NCI-H2196 (cell line): ENCODE results near the gene RAP1GAP.

Experiments used
- DNase-seq: peaks from one replicate; lab custom pipeline; 2025; ENCODE audit not compliant: unreplicated experiment; lab: John Stamatoyannopoulos, UW

RAP1GAP gene

GRCh38 chr1:21614419-21615115 lies 54.6 kb downstream of the RAP1GAP start:
- no peak for DNase-seq

GRCh38 chr1:21613072-21613867 lies 55.9 kb downstream of the RAP1GAP start:
- no peak for DNase-seq

- DNase-seq, result no peak
Observed at GRCh38 chr1:21612057-21612456, 57.1 kb downstream of the RAP1GAP start.

GRCh38 chr1:21610989-21611785 lies 58.0 kb downstream of the RAP1GAP start:
- no peak for DNase-seq

GRCh38 chr1:21610027-21610426 lies 59.1 kb downstream of the RAP1GAP start:
- DNase-seq, result no peak

- DNase-seq, result no peak
Observed at GRCh38 chr1:21608798-21609197, 60.4 kb downstream of the RAP1GAP start.

GRCh38 chr1:21607549-21608529 lies 61.3 kb downstream of the RAP1GAP start:
- DNase-seq, result peak; percentile 41

- no peak for DNase-seq
Observed at GRCh38 chr1:21605964-21606705, 63.0 kb downstream of the RAP1GAP start.

- DNase-seq, result no peak
Observed at GRCh38 chr1:21605012-21605715, 64.0 kb downstream of the RAP1GAP start.

GRCh38 chr1:21604208-21604957 lies 64.8 kb downstream of the RAP1GAP start:
- DNase-seq, result no peak

- DNase-seq, result no peak
Observed at GRCh38 chr1:21603177-21604138, 65.7 kb downstream of the RAP1GAP start.

GRCh38 chr1:21601278-21602048 lies 67.7 kb downstream of the RAP1GAP start:
- DNase-seq, result no peak

- no peak for DNase-seq
Observed at GRCh38 chr1:21599402-21599801, 69.8 kb downstream of the RAP1GAP start.

- no peak for DNase-seq
Observed at GRCh38 chr1:21598904-21599303, 70.3 kb downstream of the RAP1GAP start.

GRCh38 chr1:21598417-21598816 lies 70.7 kb downstream of the RAP1GAP start:
- no peak for DNase-seq

GRCh38 chr1:21597753-21598152 lies 71.4 kb downstream of the RAP1GAP start:
- DNase-seq, result no peak

GRCh38 chr1:21596628-21597027 lies 72.5 kb downstream of the RAP1GAP start:
- no peak for DNase-seq
